ENCODE data around the gene OR7G1. TPM values are rescaled to one million over a fixed set of nuclear protein-coding genes. Genes with fewer than 3 reads are reported as not detected.

The OR7G1 gene
- not detected in 2 replicates for total RNA-seq (2021)
- not detected for Bru-seq, nascent RNA
- not detected for BruChase-seq, experiment 1, labeled RNA remaining after a 2-hour chase
- not detected for BruChase-seq, experiment 2, labeled RNA remaining after a 6-hour chase
- long read RNA-seq = 0 reads

- H3K4me1 ChIP-seq (replicated peaks; ENCODE audit: insufficient read depth) = no peaks in the 10 kb centered on the region
- H3K27me3 ChIP-seq (ENCODE audit: insufficient read depth, low read depth) = no peaks in the 10 kb centered on the region; the same call in 1 of the 2 replicates
- H3K27ac ChIP-seq = no peak within 1 kb of the TSS
- DNase-seq = no peak
- no peak within 1 kb of the TSS for H2AFZ ChIP-seq
- no peaks in the 10 kb centered on the region for H3K79me2 ChIP-seq (ENCODE audit: low read depth)
- no peaks in the 10 kb centered on the region for H3K9me2 ChIP-seq (ENCODE audit: insufficient read depth)
- H3F3A ChIP-seq (ENCODE audit: insufficient read depth, low read depth) = no peaks in the 10 kb centered on the region
- no TSS peak for BruUV-seq (replicated peaks)
- no peaks in the 10 kb centered on the region for H3K36me3 ChIP-seq (ENCODE audit: low read depth)
- POLR2A ChIA-PET (ENCODE audit: unreplicated experiment) = no interaction called here
- intact Hi-C loops (cut with micrococcal nuclease; ENCODE audit: unreplicated experiment) = no loop called here
- CTCF ChIA-PET = no interaction called here
- no peak within 1 kb of the TSS for H3K4me2 ChIP-seq
- no peak within 1 kb of the TSS for H3K4me3 ChIP-seq
- no peaks in the 10 kb centered on the region for H4K20me1 ChIP-seq (ENCODE audit: insufficient read depth)
- no peak for TF ChIP-seq EZH2 (IDR thresholded peaks at IDR 0.05; ENCODE audit: low read depth)
- no peaks in the 10 kb centered on the region for H3K9me3 ChIP-seq (ENCODE audit: insufficient read depth, low read depth)
Observed at GRCh38 chr19:9115307-9115813, at the start of gene OR7G1. TSS of gene OR7G1 (minus strand) at chr19:9115763. CDS start at chr19:9115763, 0 bp downstream.

DNA sequence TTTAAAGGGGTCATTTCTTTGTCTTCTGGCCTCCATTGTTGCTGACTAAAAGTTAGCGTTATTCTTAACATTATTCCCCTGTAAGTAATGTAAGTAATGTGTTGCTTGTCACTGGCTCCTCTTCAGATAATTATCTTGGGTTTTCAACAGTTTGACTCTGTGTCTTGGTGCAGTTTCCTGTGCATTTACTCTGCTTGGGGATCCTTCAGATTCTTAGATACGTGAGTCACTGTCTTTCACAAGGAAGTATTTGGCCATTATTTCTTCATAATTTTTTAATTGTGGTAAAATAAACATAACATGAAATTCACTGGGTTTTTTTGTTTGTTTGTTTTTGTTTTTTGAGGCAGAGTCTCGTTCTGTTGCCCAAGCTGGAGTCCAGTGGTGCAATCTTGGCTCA is 49.7 kb upstream of the OR7G1 start:
- Histone ChIP-seq H3K9me3 (ENCODE audit: insufficient read depth, low read depth) (peaks cover 33% of the 10 kb centered on the region), H4K20me1 (ENCODE audit: insufficient read depth) (no peaks in the 10 kb centered on the region), H3K36me3 (ENCODE audit: low read depth) (peaks cover 33% of the 10 kb centered on the region), H3K27ac (no peak overlapping the region), H3K4me3 (no peak overlapping the region), H3K27me3 (ENCODE audit: insufficient read depth, low read depth) (no peaks in the 10 kb centered on the region), H3K4me2 (no peak overlapping the region), H3K79me2 (ENCODE audit: low read depth) (no peaks in the 10 kb centered on the region), H2AFZ (no peak overlapping the region), H3F3A (ENCODE audit: insufficient read depth, low read depth) (peaks cover 11% of the 10 kb centered on the region; the same call in 1 of the 2 replicates), H3K9me2 (ENCODE audit: insufficient read depth) (no peaks in the 10 kb centered on the region), H3K4me1 (replicated peaks; ENCODE audit: insufficient read depth) (no peaks in the 10 kb centered on the region)
- ChIA-PET POLR2A (ENCODE audit: unreplicated experiment) (no interaction called here), CTCF (no interaction called here)
- peak in 1 of 2 experiments; percentile 44 for DNase-seq
- intact Hi-C loops (cut with micrococcal nuclease; ENCODE audit: unreplicated experiment) = no loop called here
- no TSS peak for BruUV-seq (replicated peaks)
- TF ChIP-seq CTCF (conservative IDR thresholded peaks at IDR 0.05) (no peak), EZH2 (IDR thresholded peaks at IDR 0.05; ENCODE audit: low read depth) (no peak)

- no peak overlapping the region for H2AFZ ChIP-seq
- H3K4me3 ChIP-seq = no peak overlapping the region
- no peaks in the 10 kb centered on the region for H3K79me2 ChIP-seq (ENCODE audit: low read depth)
- POLR2A ChIA-PET (ENCODE audit: unreplicated experiment) = no interaction called here
- H3F3A ChIP-seq (ENCODE audit: insufficient read depth, low read depth) = peaks cover 17% of the 10 kb centered on the region; the same call in 1 of the 2 replicates
- CTCF ChIA-PET = no interaction called here
- no peak overlapping the region for H3K27ac ChIP-seq
- no peaks in the 10 kb centered on the region for H3K4me1 ChIP-seq (replicated peaks; ENCODE audit: insufficient read depth)
- H3K36me3 ChIP-seq (ENCODE audit: low read depth) = peaks cover 70% of the 10 kb centered on the region
- no peaks in the 10 kb centered on the region for H3K9me2 ChIP-seq (ENCODE audit: insufficient read depth)
- peaks cover 66% of the 10 kb centered on the region for H3K9me3 ChIP-seq (ENCODE audit: insufficient read depth, low read depth)
- TF ChIP-seq CTCF (conservative IDR thresholded peaks at IDR 0.05) (no peak), EZH2 (IDR thresholded peaks at IDR 0.05; ENCODE audit: low read depth) (no peak)
- intact Hi-C loops (cut with micrococcal nuclease; ENCODE audit: unreplicated experiment) = no loop called here
- no peaks in the 10 kb centered on the region for H3K27me3 ChIP-seq (ENCODE audit: insufficient read depth, low read depth)
- TSS peak; percentile 10 for BruUV-seq (replicated peaks)
- no peak overlapping the region for H3K4me2 ChIP-seq
- H4K20me1 ChIP-seq (ENCODE audit: insufficient read depth) = no peaks in the 10 kb centered on the region
- DNase-seq = no peak
Observed at GRCh38 chr19:9161427-9161826, 45.9 kb upstream of the OR7G1 start.

DNA sequence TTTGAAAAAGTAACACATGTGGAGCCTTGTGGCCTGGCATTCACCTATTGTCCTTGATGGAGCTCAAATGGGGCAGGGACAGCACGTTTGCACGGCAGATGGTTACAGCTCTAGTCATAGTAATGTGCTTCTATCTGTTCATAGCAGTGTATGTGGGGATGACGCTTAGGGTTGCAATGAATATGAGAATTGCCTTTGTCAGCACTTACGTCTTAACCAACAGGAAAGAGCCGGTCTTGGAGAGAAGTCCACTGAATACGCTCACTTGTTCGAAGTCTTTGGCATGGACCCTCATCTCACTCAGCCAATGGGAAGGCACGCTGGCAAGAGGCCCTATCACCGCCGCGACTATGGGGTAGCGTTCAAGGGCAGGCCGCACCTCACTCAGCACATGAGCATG is 44.3 kb upstream of the OR7G1 start:
- Histone ChIP-seq H3K9me3 (ENCODE audit: insufficient read depth, low read depth) (peaks cover 69% of the 10 kb centered on the region), H3K79me2 (ENCODE audit: low read depth) (peaks cover 14% of the 10 kb centered on the region), H3F3A (ENCODE audit: insufficient read depth, low read depth) (peaks cover 17% of the 10 kb centered on the region; the same call in 1 of the 2 replicates), H2AFZ (no peak overlapping the region), H3K27me3 (ENCODE audit: insufficient read depth, low read depth) (no peaks in the 10 kb centered on the region), H4K20me1 (ENCODE audit: insufficient read depth) (no peaks in the 10 kb centered on the region), H3K36me3 (ENCODE audit: low read depth) (peaks cover 85% of the 10 kb centered on the region), H3K4me2 (no peak overlapping the region), H3K4me1 (replicated peaks; ENCODE audit: insufficient read depth) (no peaks in the 10 kb centered on the region), H3K27ac (no peak overlapping the region), H3K9me2 (ENCODE audit: insufficient read depth) (no peaks in the 10 kb centered on the region), H3K4me3 (no peak overlapping the region; the same call in 1 of the 2 replicates)
- no peak for DNase-seq
- ChIA-PET CTCF (no interaction called here), POLR2A (ENCODE audit: unreplicated experiment) (no interaction called here)
- no TSS peak for BruUV-seq (replicated peaks)
- intact Hi-C loops (cut with micrococcal nuclease; ENCODE audit: unreplicated experiment) = no loop called here
- TF ChIP-seq CTCF (conservative IDR thresholded peaks at IDR 0.05) (no peak), EZH2 (IDR thresholded peaks at IDR 0.05; ENCODE audit: low read depth) (no peak)
